Measurements from ENCODE around the gene NDRG3. TPM values are rescaled to one million over a fixed set of nuclear protein-coding genes. Genes with fewer than 3 reads are reported as not detected.

The NDRG3 gene
- polyA plus RNA-seq, 1 experiment = 28.5 TPM

GRCh38 chr20:36666181-36666740 lies 79.6 kb downstream of the NDRG3 start:
- ChIA-PET CTCF (interaction anchor here (0.8 to 1.7 kb wide), 7 partner anchors 11 to 222 kb away, joined by 3 to 6 read pairs (median 4); no protein-coding TSS in a partner anchor), POLR2A (no interaction called here)
- Histone ChIP-seq H3K27me3 (ENCODE audit: control insufficient read depth, insufficient read depth, low read length) (no peaks in the 10 kb centered on the region), H3K4me3 (ENCODE audit: low read depth, low read length) (no peak overlapping the region), H3K36me3 (ENCODE audit: control insufficient read depth, insufficient read depth, low read length) (peaks cover 3% of the 10 kb centered on the region)
- no peak for DNase-seq (ENCODE audit: low read depth)
- TF ChIP-seq CTCF (IDR thresholded peaks at IDR 0.05; ENCODE audit: insufficient read depth, low read depth, low read length) = no peak

DNA sequence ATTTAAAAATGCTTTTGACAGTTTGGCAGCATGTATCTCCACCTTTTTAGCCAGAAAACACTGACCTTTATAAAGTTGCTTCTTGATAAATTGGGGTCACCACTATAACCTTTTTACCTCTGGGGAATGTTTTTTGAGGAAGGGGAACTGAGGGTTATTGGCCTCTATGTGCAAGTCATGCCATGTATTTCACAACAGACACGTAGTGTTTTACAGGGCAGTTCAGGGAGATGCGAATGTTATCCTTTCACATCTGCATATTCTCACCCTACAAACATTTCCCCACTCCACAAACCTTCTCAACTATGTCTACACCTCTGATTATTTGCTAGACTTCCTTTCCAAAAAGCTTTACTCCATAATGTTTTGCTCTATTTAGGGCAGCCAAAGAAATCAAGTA lies 82.9 kb downstream of the NDRG3 start:
- CTCF ChIA-PET = no interaction called here
- no peak overlapping the region for H3K4me3 ChIP-seq (ENCODE audit: low read depth, low read length)
- DNase-seq (ENCODE audit: low read depth) = no peak
- POLR2A ChIA-PET = no interaction called here
- TF ChIP-seq CTCF (IDR thresholded peaks at IDR 0.05; ENCODE audit: insufficient read depth, low read depth, low read length) = no peak
- H3K27me3 ChIP-seq (ENCODE audit: control insufficient read depth, insufficient read depth, low read length) = no peaks in the 10 kb centered on the region
- peaks cover 2% of the 10 kb centered on the region for H3K36me3 ChIP-seq (ENCODE audit: control insufficient read depth, insufficient read depth, low read length)

DNA sequence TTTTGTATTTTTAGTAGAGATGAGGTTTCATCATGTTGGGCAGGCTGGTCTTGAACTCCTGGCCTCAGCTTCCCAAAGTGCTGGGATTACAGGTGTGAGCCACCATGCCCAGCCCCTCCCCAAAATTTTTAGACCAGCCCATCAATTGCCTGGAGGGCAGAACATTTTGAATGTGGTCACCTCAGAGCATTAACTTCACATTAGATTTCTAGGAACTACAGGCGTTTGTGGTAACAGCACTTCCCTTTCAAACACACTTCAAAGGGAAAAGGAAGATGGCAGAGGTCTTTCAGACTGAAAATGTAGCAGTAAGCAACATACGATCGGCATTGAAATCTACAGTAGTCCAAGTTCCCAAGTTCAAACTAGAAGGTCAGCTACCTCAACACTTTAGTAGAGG lies 87.6 kb downstream of the NDRG3 start:
- Histone ChIP-seq H3K36me3 (ENCODE audit: control insufficient read depth, insufficient read depth, low read length) (no peaks in the 10 kb centered on the region; the same call in 1 of the 2 replicates), H3K4me3 (ENCODE audit: low read depth, low read length) (no peak overlapping the region), H3K27me3 (ENCODE audit: control insufficient read depth, insufficient read depth, low read length) (no peaks in the 10 kb centered on the region)
- ChIA-PET CTCF (no interaction called here), POLR2A (no interaction called here)
- no peak for TF ChIP-seq CTCF (IDR thresholded peaks at IDR 0.05; ENCODE audit: insufficient read depth, low read depth, low read length)
- DNase-seq (ENCODE audit: low read depth) = no peak

- TF ChIP-seq CTCF (IDR thresholded peaks at IDR 0.05; ENCODE audit: insufficient read depth, low read depth, low read length) = no peak
- ChIA-PET CTCF (interaction anchor here (0.7 kb wide), 1 partner anchor 9 kb away, joined by 3 read pairs; no protein-coding TSS in a partner anchor), POLR2A (no interaction called here)
- Histone ChIP-seq H3K27me3 (ENCODE audit: control insufficient read depth, insufficient read depth, low read length) (no peaks in the 10 kb centered on the region), H3K4me3 (ENCODE audit: low read depth, low read length) (no peak overlapping the region), H3K36me3 (ENCODE audit: control insufficient read depth, insufficient read depth, low read length) (no peaks in the 10 kb centered on the region; the same call in 1 of the 2 replicates)
- no peak for DNase-seq (ENCODE audit: low read depth)
Observed at GRCh38 chr20:36656733-36657132, 89.2 kb downstream of the NDRG3 start.

GRCh38 chr20:36655004-36655403 lies 90.9 kb downstream of the NDRG3 start:
- POLR2A ChIA-PET = no interaction called here
- TF ChIP-seq CTCF (IDR thresholded peaks at IDR 0.05; ENCODE audit: insufficient read depth, low read depth, low read length) = no peak

More at GRCh38 chr20:36655004-36655403, 90.9 kb downstream of the NDRG3 start:
- no peak for DNase-seq (ENCODE audit: low read depth)
- Histone ChIP-seq H3K4me3 (ENCODE audit: low read depth, low read length) (no peak overlapping the region), H3K36me3 (ENCODE audit: control insufficient read depth, insufficient read depth, low read length) (no peaks in the 10 kb centered on the region; the same call in 1 of the 2 replicates), H3K27me3 (ENCODE audit: control insufficient read depth, insufficient read depth, low read length) (no peaks in the 10 kb centered on the region)
- CTCF ChIA-PET = interaction anchor here (0.9 kb wide), 1 partner anchor 12 kb away, joined by 4 read pairs; no protein-coding TSS in a partner anchor
